HepG2 (cell line): ENCODE results near the gene TMEM131L. TPM values are rescaled to one million over a fixed set of nuclear protein-coding genes. Genes with fewer than 3 reads are reported as not detected.
A peak's percentile ranks its signal among the peaks of the same experiment; 100 is the strongest.
"Not testable (repeated sequence)": the region's sequence is repeated elsewhere in the genome, so short reads cannot be mapped to it uniquely, and the experiment has no call there.

Experiments
- ATAC-seq: fragments of 200-7000 bp; cut with Tn5 transposase; 3 replicates; pipeline ENCODE4 v1.9.1; 2020; ENCODE audit warnings: mild to moderate bottlenecking, moderate library complexity
- BruUV-seq: library from RNA; stranded (reverse); fragments of 400-500 nt; replicated peaks from 2 replicates; lab custom pipeline; 2021; lab: Mats Ljungman, UMichigan
- CTCF ChIA-PET: fragments of 300-600 bp; formaldehyde crosslinking; extraction: SDS; loops from one replicate; lab custom pipeline; 2021; ENCODE audit warnings: low total read pairs, inconsistent platforms, low intra/inter-chr PET ratio; lab: Yijun Ruan, JAX
- POLR2A ChIA-PET: fragments of 350-600 bp; sonication (Branson Sonifier 250); formaldehyde crosslinking; loops from one replicate; lab custom pipeline; 2020; ENCODE audit warnings: antibody characterized with exemption, inconsistent platforms; lab: Yijun Ruan, JAX
- DNase-seq: peaks from one replicate; pipeline ENCODE4 v3.0.0-alpha.2; 2015; ENCODE audit warnings: low spot score
- FAIRE-seq: peaks from 3 replicates; lab custom pipeline; 2011; peaks lifted over from hg19 to GRCh38; lab: Jason Lieb, UNC
- H2AFZ ChIP-seq: one replicate; pipeline ENCODE4 v1.6.1; 2011; ENCODE audit warnings: low read length, inconsistent platforms
- H3K27ac ChIP-seq: fragments of 300-600 bp; 3 replicates; pipeline ENCODE4 v1.8.0; 2011; ENCODE audit warnings: mixed run types, mild to moderate bottlenecking, mixed read lengths, low read length, inconsistent platforms; ENCODE audit not compliant: insufficient read depth; ENCODE audit errors: extremely low read length
- H3K27me3 ChIP-seq, 2 experiments: fragments of 200-600 bp in 1 of 2; 2 replicates in 1 of 2; 3 replicates in 1 of 2; pipeline versions ENCODE4 v1.6.0 to v1.8.0; 2011; ENCODE audit warnings: low read length in 2 of 2, mild to moderate bottlenecking in 2 of 2, moderate library complexity in 2 of 2, inconsistent platforms in 1 of 2; ENCODE audit not compliant: insufficient read depth in 2 of 2, control insufficient read depth in 1 of 2
- H3K36me3 ChIP-seq, 2 experiments: fragments of 200-600 bp in 1 of 2; replicated peaks in 1 of 2; 2 replicates in 1 of 2; 3 replicates in 1 of 2; pipeline versions ENCODE4 v1.5.1 to v1.8.0; 2011; ENCODE audit warnings: low read length in 2 of 2, inconsistent platforms in 1 of 2; ENCODE audit not compliant: insufficient read depth in 2 of 2, control insufficient read depth in 1 of 2
- H3K4me1 ChIP-seq: 2 replicates; pipeline ENCODE4 v1.5.1; 2012; ENCODE audit warnings: low read length, inconsistent platforms; ENCODE audit not compliant: insufficient read depth
- H3K4me2 ChIP-seq: 2 replicates; pipeline ENCODE4 v1.6.0; 2011; ENCODE audit warnings: low read depth, low read length, inconsistent platforms
- H3K4me3 ChIP-seq, 3 experiments: fragments of 200-600 bp in 1 of 3; sonication (generic), shearing (Covaris generic) in 1 of 3; replicated peaks in 1 of 3; 2 replicates each; pipeline ENCODE4 v1.5.1; 2011 to 2016; ENCODE audit warnings: low read length in 3 of 3, inconsistent platforms in 2 of 3, low read depth in 2 of 3, mild to moderate bottlenecking in 2 of 3, control low read depth in 1 of 3, mixed read lengths in 1 of 3; ENCODE audit not compliant: insufficient read depth in 1 of 3
- H3K79me2 ChIP-seq: one replicate; pipeline ENCODE4 v1.6.1; 2011; ENCODE audit warnings: low read length, inconsistent platforms; ENCODE audit not compliant: insufficient read depth
- H3K9ac ChIP-seq: 2 replicates; pipeline ENCODE4 v1.6.0; 2011; ENCODE audit warnings: mild to moderate bottlenecking, low read depth, low read length, inconsistent platforms; ENCODE audit not compliant: insufficient read depth
- H3K9me3 ChIP-seq: 2 replicates; pipeline ENCODE4 v1.5.1; 2012; ENCODE audit warnings: mild to moderate bottlenecking, low read length
- H4K20me1 ChIP-seq: 2 replicates; pipeline ENCODE4 v1.6.0; 2011; ENCODE audit warnings: inconsistent platforms, mild to moderate bottlenecking, low read length, moderate library complexity; ENCODE audit not compliant: insufficient read depth
- MAFK ChIP-seq, 2 experiments: IDR thresholded peaks in 1 of 2; conservative IDR thresholded peaks in 1 of 2; 2 replicates each; pipeline ENCODE4 v1.6.1; 2011; ENCODE audit warnings: improper control_type of control experiment in 2 of 2, low read length in 2 of 2
- ZNF121 ChIP-seq: sonication (generic); formaldehyde crosslinking; IDR thresholded peaks from 2 replicates; pipeline ENCODE4 v1.5.0; 2020; ENCODE audit warnings: mild to moderate bottlenecking, missing genetic modification reagents
- ZNF781 ChIP-seq: sonication (generic); formaldehyde crosslinking; IDR thresholded peaks from 2 replicates; pipeline ENCODE4 v1.5.1; 2020; ENCODE audit warnings: borderline replicate concordance, mild to moderate bottlenecking, missing genetic modification reagents; ENCODE audit errors: not compliant biosample characterization
- WGBS: methylation state at CpG from one replicate; pipeline ENCODE4 v1.1.6; 2017; ENCODE audit warnings: low lambda C conversion rate; 5-methylcytosine and 5-hydroxymethylcytosine counted together
- in situ Hi-C: cut with HindIII; loops from 2 replicates; pipeline ENCODE4 v1.10.0; 2017; ENCODE audit warnings: low pct_unique_long_range_greater_than_20kb; ENCODE audit not compliant: extremely low pct_ligation_motif_present
- intact Hi-C: fragments of 100-400 bp; cut with micrococcal nuclease; formaldehyde crosslinking; loops from one replicate; pipeline ENCODE4 v1.10.0; 2022; ENCODE audit not compliant: unreplicated experiment
- polyA plus RNA-seq, 8 experiments: library from polyadenylated mRNA; depleted of rRNA in 3 of 8; stranded (reverse) in 7 of 8; unstranded in 1 of 8; fragments of >200 nt; fragmentation: Illumina TruSeq in 4 of 8; extraction: Trizol in 4 of 8; gene quantifications; 2 replicates each; pipeline versions ENCODE4 v1.2.1 to v1.2.3, GENCODE V29; 2011 to 2016; ENCODE audit warnings: low read depth in 4 of 8, missing spikeins in 1 of 8, mixed read lengths in 1 of 8; ENCODE audit not compliant: insufficient read depth in 1 of 8
- total RNA-seq, 5 experiments: library from RNA; depleted of rRNA; stranded (reverse); fragments of >200 nt; fragmentation: Illumina TruSeq; extraction: Trizol; gene quantifications; 2 replicates each; pipeline ENCODE4 v1.2.3, GENCODE V29; 2016; ENCODE audit warnings: low read depth in 1 of 5

TMEM131L gene
- total and polyA plus RNA-seq, 2 of the 13 experiments (the other 11 are each of a cell fraction or from before 2014, with no cell fraction given), result 2.2 to 4.5 TPM

DNA sequence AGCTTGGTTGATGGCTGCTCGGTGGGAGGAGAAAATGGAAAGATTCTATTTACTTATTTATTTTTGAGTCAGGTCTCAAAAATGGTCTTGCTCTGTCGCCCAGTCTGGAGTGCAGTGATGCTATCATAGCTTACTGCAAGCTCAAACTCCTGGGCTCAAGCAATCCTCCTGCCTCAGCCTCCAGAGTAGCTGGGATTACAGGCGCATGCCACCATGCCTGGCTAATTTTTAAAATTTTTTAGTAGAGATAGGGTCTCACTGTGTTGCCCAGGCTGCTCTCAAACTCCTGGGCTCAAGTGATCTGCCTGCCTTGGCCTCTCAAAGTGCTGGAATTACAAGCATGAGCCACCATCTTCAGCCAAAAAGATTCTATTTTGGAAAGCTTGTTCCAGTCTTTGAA is 82.7 kb downstream of the TMEM131L start:
- H2AFZ ChIP-seq, ATAC-seq, H3K27ac ChIP-seq, FAIRE-seq, H3K79me2 ChIP-seq, H3K9me3 ChIP-seq, H4K20me1 ChIP-seq, in situ Hi-C loops, H3K4me2 ChIP-seq, H3K4me3 ChIP-seq, H3K9ac ChIP-seq, DNase-seq, H3K36me3 ChIP-seq, H3K27me3 ChIP-seq, POLR2A ChIA-PET, CTCF ChIA-PET, BruUV-seq, intact Hi-C loops: not testable (repeated sequence)
- WGBS, result 92% methylated on average over 3 of the region's 3 CpGs
- H3K4me1 ChIP-seq, result peaks cover 14% of the 10 kb centered on the region
- 0 out of 2 replicates have a peak, but pooled peaks have one; percentile 9 for TF ChIP-seq ZNF121 (CRISPR knock-in tag)

DNA sequence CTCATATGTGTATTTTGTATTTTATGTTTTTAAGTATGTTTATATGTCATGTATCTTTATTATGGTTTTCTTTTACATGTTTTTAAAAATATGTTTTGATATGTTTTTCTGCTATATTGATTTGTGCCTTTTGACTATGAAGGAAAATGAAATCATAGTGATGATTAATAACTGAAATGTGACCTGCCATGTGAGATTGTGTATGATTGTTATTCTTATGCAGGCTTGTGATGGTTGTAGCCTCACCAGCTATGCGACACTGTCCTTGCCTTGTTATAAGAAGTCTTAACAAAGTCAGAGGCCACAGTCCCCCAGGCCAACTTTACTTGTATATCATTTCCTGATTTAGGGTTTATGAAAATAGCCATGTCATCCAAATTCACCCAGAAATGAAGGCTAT is 83.2 kb downstream of the TMEM131L start:
- in situ Hi-C loops (no loop called here), intact Hi-C loops (no loop called here)
- no peak overlapping the region for H3K4me3 ChIP-seq
- DNase-seq (no peak), FAIRE-seq (no peak), ATAC-seq (no peak)
- H3K4me1 ChIP-seq, result peaks cover 14% of the 10 kb centered on the region
- ChIA-PET CTCF (no interaction called here), POLR2A (no interaction called here)
- no peak overlapping the region for H2AFZ ChIP-seq
- no peak overlapping the region for H3K9ac ChIP-seq
- no peak overlapping the region for H3K4me2 ChIP-seq
- H3K27me3 ChIP-seq, result no peaks in the 10 kb centered on the region
- BruUV-seq, result no TSS peak
- TF ChIP-seq ZNF781 (no peak), MAFK (conservative IDR thresholded peaks at IDR 0.05 in 1 of 2, IDR thresholded peaks at IDR 0.05 in 1 of 2; ENCODE audit: low read length in 2 of 2) (peak in 1 of 2 experiments; percentile 21; a peak in 1 of 4 replicates)
- no peaks in the 10 kb centered on the region for H4K20me1 ChIP-seq
- H3K27ac ChIP-seq, result no peak overlapping the region
- 100% methylated on average over 1 of the region's 1 CpG for WGBS
- no peaks in the 10 kb centered on the region for H3K79me2 ChIP-seq
- H3K9me3 ChIP-seq, result no peaks in the 10 kb centered on the region
- no peaks in the 10 kb centered on the region for H3K36me3 ChIP-seq
